Activated CD4-positive, alpha-beta T cell treated with anti-CD3 and anti-CD28 coated beads for 36 hours (primary cell): ENCODE data around the gene TCHHL1. TPM values are rescaled to one million over a fixed set of nuclear protein-coding genes. Genes with fewer than 3 reads are reported as not detected.
A peak's percentile ranks its signal among the peaks of the same experiment; 100 is the strongest.

Experiments used
- ATAC-seq: fragments of 200-7000 bp; cut with Tn5 transposase; one replicate; pipeline ENCODE4 v1.10.0; 2021; ENCODE audit warnings: mild to moderate bottlenecking, moderate library complexity
- CTCF ChIA-PET: fragments of 350-600 bp; sonication (Branson Sonifier 250); formaldehyde crosslinking; loops from one replicate; lab custom pipeline; 2021; ENCODE audit warnings: antibody characterized with exemption; lab: Charles Lee
- POLR2A ChIA-PET: fragments of 350-600 bp; sonication (Branson Sonifier 250); formaldehyde crosslinking; loops from one replicate; lab custom pipeline; 2021; ENCODE audit warnings: antibody characterized with exemption, inconsistent platforms; lab: Charles Lee
- DNase-seq: peaks from one replicate; pipeline ENCODE4 v3.0.0-alpha.2; 2020
- H3K27ac Mint-ChIP-seq: one replicate; pipeline ENCODE4 v1.8.0; 2021; ENCODE audit warnings: mixed read lengths
- H3K27me3 Mint-ChIP-seq: one replicate; pipeline ENCODE4 v1.8.0; 2021; ENCODE audit warnings: mixed read lengths
- H3K36me3 Mint-ChIP-seq: one replicate; pipeline ENCODE4 v1.8.0; 2021; ENCODE audit warnings: low read depth, mixed read lengths
- H3K4me1 Mint-ChIP-seq: one replicate; pipeline ENCODE4 v1.8.0; 2021; ENCODE audit warnings: mixed read lengths
- H3K4me3 Mint-ChIP-seq: one replicate; pipeline ENCODE4 v1.8.0; 2021; ENCODE audit warnings: mild to moderate bottlenecking, moderate library complexity, mixed read lengths
- H3K9me3 Mint-ChIP-seq: one replicate; pipeline ENCODE4 v1.8.0; 2021; ENCODE audit warnings: low read depth, mixed read lengths
- intact Hi-C, 2 experiments: fragments of 100-400 bp; cut with DNase I in 1 of 2; cut with micrococcal nuclease in 1 of 2; formaldehyde crosslinking; loops; one replicate each; pipeline versions ENCODE4 v1.14.2 to v1.15.1; 2022 to 2024; cut with DNase I, micrococcal nuclease
- total RNA-seq, 2 experiments: library from RNA; stranded (reverse); gene quantifications; one replicate each; pipeline ENCODE4 v1.2.3, GENCODE V29; 2021

Gene TCHHL1
- not detected for total RNA-seq

DNA sequence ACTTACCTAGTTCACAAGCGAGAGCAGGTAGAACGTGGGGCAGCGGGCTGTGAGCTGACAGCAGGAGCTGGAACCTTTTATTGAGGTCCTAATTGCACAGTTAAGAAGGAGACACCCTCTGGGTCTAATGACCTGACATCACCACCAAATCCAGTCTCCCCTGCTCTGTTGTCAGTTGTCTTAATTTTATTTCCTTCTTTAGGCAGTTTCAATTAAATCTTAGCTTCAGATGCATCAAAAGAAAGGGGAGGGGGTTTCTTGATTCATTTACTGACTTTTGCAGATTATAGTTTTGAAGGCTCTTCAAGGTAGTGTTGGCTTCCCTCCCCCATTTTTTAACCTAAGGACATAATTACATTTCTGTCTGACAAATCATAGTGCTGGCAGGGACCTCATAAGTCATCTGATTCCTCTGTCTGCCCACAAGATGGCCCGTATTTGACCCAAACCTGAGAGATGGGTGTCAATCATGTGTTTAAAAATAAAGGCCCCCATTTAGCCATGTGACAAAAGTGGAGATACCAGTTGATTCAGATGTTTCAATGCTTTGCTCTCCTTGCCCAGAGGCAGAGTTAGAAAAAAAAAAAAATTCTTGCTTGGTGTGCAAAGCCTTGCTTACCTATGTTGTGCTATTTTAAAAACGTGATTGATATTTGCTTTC, at the start of gene TCHHL1:
Gene TCHHL1, minus strand, starts transcription at position 51 of the 661 bp plus-strand sequence. CDS start 921 bp downstream, outside the sequence.
- Mint-ChIP-seq H3K4me3 (no peak within 1 kb of the TSS), H3K9me3 (peaks cover 8% of the 10 kb centered on the region), H3K4me1 (no peaks in the 10 kb centered on the region), H3K27me3 (peaks cover 29% of the 10 kb centered on the region), H3K36me3 (peaks cover 2% of the 10 kb centered on the region), H3K27ac (no peak within 1 kb of the TSS)
- ATAC-seq (no peak), DNase-seq (no peak)
- intact Hi-C loops, result no loop called here
- ChIA-PET CTCF (interaction anchor here (0.6 to 1.5 kb wide), 2 partner anchors 356 to 370 kb away, joined by 3 to 7 read pairs; no protein-coding TSS in a partner anchor), POLR2A (no interaction called here)

- CTCF ChIA-PET, result interaction anchor here (0.8 to 1.4 kb wide), 2 partner anchors 22 to 321 kb away, joined by 4 to 9 read pairs; no protein-coding TSS in a partner anchor
Observed at GRCh38 chr1:152137215-152137614, 48.4 kb upstream of the TCHHL1 start.

GRCh38 chr1:152130186-152130585, 41.3 kb upstream of the TCHHL1 start:
- Mint-ChIP-seq H3K4me1 (no peaks in the 10 kb centered on the region), H3K27ac (no peak overlapping the region)

More at GRCh38 chr1:152137215-152137614, 48.4 kb upstream of the TCHHL1 start:
- intact Hi-C loops, result no loop called here
- Mint-ChIP-seq H3K36me3 (no peaks in the 10 kb centered on the region), H3K4me1 (peaks cover 2% of the 10 kb centered on the region), H3K27me3 (peaks cover 50% of the 10 kb centered on the region), H3K9me3 (peaks cover 9% of the 10 kb centered on the region), H3K27ac (no peak overlapping the region), H3K4me3 (no peak overlapping the region)
- ATAC-seq (no peak), DNase-seq (no peak)
- POLR2A ChIA-PET, result no interaction called here

GRCh38 chr1:152127673-152128072, 38.8 kb upstream of the TCHHL1 start:
- intact Hi-C loops, result no loop called here
- Mint-ChIP-seq H3K27me3 (peaks cover 53% of the 10 kb centered on the region), H3K36me3 (no peaks in the 10 kb centered on the region), H3K4me1 (no peaks in the 10 kb centered on the region), H3K27ac (no peak overlapping the region), H3K4me3 (no peak overlapping the region), H3K9me3 (peaks cover 3% of the 10 kb centered on the region)
- ChIA-PET CTCF (no interaction called here), POLR2A (no interaction called here)
- no peak for DNase-seq
- peak; percentile 36 for ATAC-seq

More at GRCh38 chr1:152130186-152130585, 41.3 kb upstream of the TCHHL1 start:
- Mint-ChIP-seq H3K4me3 (no peak overlapping the region), H3K36me3 (no peaks in the 10 kb centered on the region), H3K27me3 (peaks cover 55% of the 10 kb centered on the region), H3K9me3 (peaks cover 9% of the 10 kb centered on the region)
- intact Hi-C loops, result no loop called here
- DNase-seq (no peak), ATAC-seq (no peak)
- ChIA-PET CTCF (interaction anchor here (0.9 to 1.2 kb wide), 2 partner anchors 32 to 311 kb away, joined by 3 to 4 read pairs; no protein-coding TSS in a partner anchor), POLR2A (no interaction called here)

DNA sequence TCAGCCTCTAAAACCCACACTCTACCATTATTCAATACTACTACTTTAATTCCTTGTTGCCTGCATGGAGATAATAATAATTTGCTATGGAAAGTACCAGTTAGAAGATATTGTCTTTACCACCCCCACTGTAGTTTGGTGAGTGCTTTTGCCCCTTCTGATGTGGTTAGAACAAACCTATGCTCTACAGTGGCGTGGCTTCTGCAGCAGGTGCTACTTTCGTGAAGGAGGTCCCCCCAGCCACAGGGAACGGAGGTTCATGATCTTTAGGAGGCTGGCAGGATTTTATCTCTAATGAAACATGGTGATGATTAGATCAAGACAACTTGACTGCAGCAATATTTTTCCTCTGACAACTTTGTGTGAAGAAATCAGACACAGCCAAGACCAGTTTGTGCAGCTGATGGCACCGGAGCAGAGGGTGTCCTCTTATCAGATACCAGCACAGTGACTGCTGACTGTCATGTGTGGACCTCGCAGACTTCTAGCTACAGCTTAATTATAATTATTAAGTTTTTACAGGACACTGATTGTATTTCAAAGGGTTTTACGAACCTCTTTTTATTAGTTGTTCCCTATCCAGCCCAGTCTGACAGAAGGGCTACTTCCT, 37.1 kb upstream of the TCHHL1 start:
- Mint-ChIP-seq H3K4me3 (no peak overlapping the region), H3K36me3 (no peaks in the 10 kb centered on the region), H3K9me3 (no peaks in the 10 kb centered on the region), H3K27me3 (peaks cover 53% of the 10 kb centered on the region), H3K4me1 (no peaks in the 10 kb centered on the region), H3K27ac (no peak overlapping the region)
- no peak for ATAC-seq
- intact Hi-C loops, result no loop called here
- CTCF ChIA-PET, result interaction anchor here (1.0 kb wide), 1 partner anchor 332 kb away, joined by 3 read pairs; no protein-coding TSS in a partner anchor
- DNase-seq, result no peak
- POLR2A ChIA-PET, result no interaction called here

- Mint-ChIP-seq H3K27ac (no peak overlapping the region), H3K36me3 (no peaks in the 10 kb centered on the region), H3K4me3 (no peak overlapping the region), H3K9me3 (no peaks in the 10 kb centered on the region), H3K27me3 (peaks cover 37% of the 10 kb centered on the region), H3K4me1 (no peaks in the 10 kb centered on the region)
- ChIA-PET CTCF (interaction anchor here (1.6 to 1.7 kb wide), 2 partner anchors 64 to 66 kb away, joined by 3 to 5 read pairs; no protein-coding TSS in a partner anchor), POLR2A (no interaction called here)
- intact Hi-C loops, result no loop called here
- ATAC-seq, result no peak
- DNase-seq, result no peak
Observed at GRCh38 chr1:152118915-152119314, 30.1 kb upstream of the TCHHL1 start.

GRCh38 chr1:152115344-152115743, 26.5 kb upstream of the TCHHL1 start, which contains the start of gene TCHH:
TSS of gene TCHH (minus strand) at chr1:152115444. CDS start at chr1:152114080, 1,364 bp downstream.
- DNase-seq (no peak), ATAC-seq (no peak)
- no peaks in the 10 kb centered on the region for H3K4me1 Mint-ChIP-seq
- POLR2A ChIA-PET, result no interaction called here
- CTCF ChIA-PET, result interaction anchor here (0.6 to 0.8 kb wide), 3 partner anchors 22 to 343 kb away, joined by 3 to 4 read pairs (median 3); no protein-coding TSS in a partner anchor
- no peak within 1 kb of the TSS for H3K27ac Mint-ChIP-seq
- H3K27me3 Mint-ChIP-seq, result peaks cover 29% of the 10 kb centered on the region
- no peak within 1 kb of the TSS for H3K4me3 Mint-ChIP-seq
- intact Hi-C loops, result no loop called here
- H3K36me3 Mint-ChIP-seq, result no peaks in the 10 kb centered on the region
- H3K9me3 Mint-ChIP-seq, result no peaks in the 10 kb centered on the region

GRCh38 chr1:152112885-152113432, 24.1 kb upstream of the TCHHL1 start:
- no peaks in the 10 kb centered on the region for H3K9me3 Mint-ChIP-seq
- no peak overlapping the region for H3K4me3 Mint-ChIP-seq
- H3K27ac Mint-ChIP-seq, result no peak overlapping the region
- intact Hi-C loops, result loop anchor here in 1 of 2 experiments (5.0 kb wide), 1 partner anchor 61 kb away; no protein-coding TSS in a partner anchor
- H3K4me1 Mint-ChIP-seq, result no peaks in the 10 kb centered on the region
- DNase-seq, result no peak
- ATAC-seq, result no peak
- peaks cover 23% of the 10 kb centered on the region for H3K27me3 Mint-ChIP-seq
- POLR2A ChIA-PET, result no interaction called here
- no peaks in the 10 kb centered on the region for H3K36me3 Mint-ChIP-seq
- CTCF ChIA-PET, result interaction anchor here (0.7 to 6.3 kb wide), 7 partner anchors 12 to 346 kb away, joined by 3 to 33 read pairs (median 4); no protein-coding TSS in a partner anchor

- CTCF ChIA-PET, result interaction anchor here (0.7 to 6.3 kb wide), 11 partner anchors 20 to 347 kb away, joined by 3 to 33 read pairs (median 6); no protein-coding TSS in a partner anchor
- Mint-ChIP-seq H3K4me1 (no peaks in the 10 kb centered on the region), H3K9me3 (no peaks in the 10 kb centered on the region), H3K27me3 (peaks cover 20% of the 10 kb centered on the region), H3K36me3 (no peaks in the 10 kb centered on the region), H3K4me3 (no peak overlapping the region), H3K27ac (no peak overlapping the region)
- DNase-seq (peak; percentile 31), ATAC-seq (no peak)
- POLR2A ChIA-PET, result interaction anchor here (0.6 kb wide), 1 partner anchor 347 kb away, joined by 7 read pairs; no protein-coding TSS in a partner anchor
- intact Hi-C loops, result loop anchor here in 1 of 2 experiments (5.0 kb wide), 1 partner anchor 60 kb away; no protein-coding TSS in a partner anchor
Observed at GRCh38 chr1:152112101-152112884, 23.4 kb upstream of the TCHHL1 start.

- no peaks in the 10 kb centered on the region for H3K9me3 Mint-ChIP-seq
- ChIA-PET POLR2A (interaction anchor here (0.6 kb wide), 1 partner anchor 348 kb away, joined by 7 read pairs; no protein-coding TSS in a partner anchor), CTCF (interaction anchor here (0.6 to 6.3 kb wide), 20 partner anchors 11 to 1833 kb away, joined by 3 to 33 read pairs (median 4); no protein-coding TSS in a partner anchor)
- H3K27me3 Mint-ChIP-seq, result peaks cover 14% of the 10 kb centered on the region
- DNase-seq (peak; percentile 70), ATAC-seq (peak; percentile 40)
- no peaks in the 10 kb centered on the region for H3K36me3 Mint-ChIP-seq
- H3K4me3 Mint-ChIP-seq, result no peak overlapping the region
- H3K4me1 Mint-ChIP-seq, result no peaks in the 10 kb centered on the region
- intact Hi-C loops, result loop anchor here (2.0 to 5.0 kb wide), 2 partner anchors 59 to 77 kb away; no protein-coding TSS in a partner anchor
- no peak overlapping the region for H3K27ac Mint-ChIP-seq
Observed at GRCh38 chr1:152111515-152111968, 22.7 kb upstream of the TCHHL1 start.
